IPS-NIHi7 (cell line): ENCODE measurements around the gene FAM171A1.
"Not testable (repeated sequence)": the region's sequence is repeated elsewhere in the genome, so short reads cannot be mapped to it uniquely, and the experiment has no call there.

Source experiments
- DNase-seq: peaks from one replicate; pipeline ENCODE4 v3.0.0; 2012; ENCODE audit warnings: mixed read lengths; ENCODE audit errors: extremely low spot score

The FAM171A1 gene

DNA sequence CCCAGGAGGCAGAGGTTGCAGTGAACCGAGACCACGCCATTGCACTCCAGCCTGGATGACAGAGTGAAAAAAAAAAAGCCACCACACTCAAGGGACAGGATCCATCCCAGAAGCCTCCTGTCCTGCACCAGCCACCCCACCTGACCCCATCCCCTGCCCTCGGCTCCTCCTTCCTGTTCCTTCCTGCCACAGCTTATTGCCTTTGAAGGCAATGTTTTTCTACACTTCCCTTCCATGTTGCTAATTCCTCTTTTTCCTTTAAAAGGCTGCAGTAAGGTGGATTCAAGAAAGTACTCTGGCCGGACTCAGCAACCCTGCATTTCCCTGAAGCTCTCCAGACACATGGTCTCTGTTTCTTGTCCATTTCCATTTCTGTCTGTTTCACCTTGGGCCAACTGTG lies 80.9 kb downstream of the FAM171A1 start:
- DNase-seq, result no peak

DNA sequence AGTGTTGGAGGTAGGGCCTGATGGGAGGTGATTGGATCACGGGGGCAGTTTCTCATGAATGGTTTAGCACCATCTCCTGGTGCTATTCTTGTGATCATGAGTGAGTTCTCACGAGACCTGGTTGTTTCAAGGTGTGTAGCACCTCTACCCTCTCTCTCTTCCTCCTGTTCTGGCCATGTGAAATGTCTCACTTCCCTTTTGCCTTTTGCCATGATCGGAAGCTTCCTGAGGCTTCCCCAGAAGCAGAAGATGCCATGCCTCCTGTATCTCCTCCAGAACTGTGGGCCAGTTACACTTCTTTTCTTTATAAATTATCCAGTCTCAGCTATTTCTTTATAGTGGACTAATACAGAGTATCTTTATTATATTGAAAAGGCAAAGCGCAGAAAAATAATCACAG lies 90.1 kb downstream of the FAM171A1 start:
- DNase-seq, result no peak

DNA sequence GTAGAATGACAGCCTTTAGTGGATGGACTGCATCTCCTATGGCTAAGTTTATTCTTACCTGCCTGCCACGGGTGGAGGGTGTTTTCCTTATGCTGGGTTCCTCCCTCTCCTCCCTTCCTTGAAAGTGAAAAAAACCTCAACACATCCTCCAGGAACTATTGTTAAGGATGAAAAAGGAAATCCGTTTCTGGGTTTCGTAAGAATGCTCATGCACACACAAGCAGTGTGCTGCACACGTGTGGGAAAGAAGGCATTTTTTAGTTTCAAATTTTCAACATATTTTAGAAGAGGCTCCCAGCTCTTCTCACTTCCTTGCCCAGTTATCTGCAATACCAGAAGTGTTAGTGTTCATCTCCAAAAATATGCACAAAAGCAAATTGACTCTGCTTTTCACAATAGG lies 90.6 kb downstream of the FAM171A1 start:
- no peak for DNase-seq

DNA sequence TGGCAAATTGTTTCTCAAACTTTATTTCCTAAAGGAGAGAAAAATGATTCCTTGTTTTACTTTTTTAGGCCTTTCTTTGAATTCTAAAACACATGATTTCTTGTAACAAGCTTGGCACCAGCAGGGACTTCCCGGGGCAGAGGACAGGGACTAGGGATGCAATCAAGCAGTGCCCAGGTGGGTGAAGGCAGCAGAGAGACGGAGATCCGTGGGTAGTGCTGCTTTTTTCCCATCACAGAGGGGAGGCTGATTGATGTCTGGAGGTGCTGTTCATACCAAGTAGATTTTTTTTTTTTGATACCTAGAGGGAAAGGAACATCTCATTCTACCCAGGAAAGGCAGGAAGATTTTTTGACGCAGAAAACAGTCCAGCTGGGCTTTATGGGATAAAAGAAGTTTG lies 91.9 kb downstream of the FAM171A1 start:
- DNase-seq, result no peak

DNA sequence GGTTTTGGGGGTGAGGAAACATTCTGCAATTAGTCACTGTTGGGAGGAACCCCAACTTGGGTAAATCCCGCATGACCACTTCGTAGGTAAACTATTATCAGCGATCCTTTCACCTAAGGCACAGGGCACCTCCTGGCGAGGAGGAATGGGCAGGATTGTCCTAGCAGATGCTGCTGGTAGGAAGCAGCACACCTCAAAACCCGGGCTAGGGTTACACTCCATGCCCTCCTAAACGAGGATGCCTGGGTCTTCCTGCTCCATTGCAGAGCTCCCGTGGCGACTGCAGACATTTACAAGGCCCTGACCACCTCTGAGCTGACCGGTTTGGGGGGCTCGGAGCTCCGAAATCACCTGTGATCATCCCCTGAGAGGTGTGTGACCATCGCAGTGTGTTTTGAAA lies 92.3 kb downstream of the FAM171A1 start:
- no peak for DNase-seq

DNA sequence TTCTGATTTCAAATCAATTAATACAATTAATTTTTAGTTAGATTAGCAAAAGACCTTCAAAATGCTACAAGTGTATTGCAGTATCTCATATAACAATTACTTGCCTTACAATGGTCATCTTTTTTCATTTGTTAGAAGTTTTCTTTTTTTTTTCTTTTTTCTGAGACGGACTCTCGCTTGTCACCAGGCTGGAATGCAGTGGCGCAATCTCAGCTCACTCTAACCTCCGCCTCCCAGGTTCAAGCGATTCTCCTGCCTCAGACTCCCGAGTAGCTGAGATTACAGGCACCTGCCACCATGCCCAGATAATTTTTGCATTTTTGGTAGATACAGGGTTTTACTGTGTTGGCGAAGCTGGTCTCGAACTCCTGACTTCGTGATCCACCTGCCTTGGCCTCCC lies 95.0 kb downstream of the FAM171A1 start:
- DNase-seq, result not testable (repeated sequence)

DNA sequence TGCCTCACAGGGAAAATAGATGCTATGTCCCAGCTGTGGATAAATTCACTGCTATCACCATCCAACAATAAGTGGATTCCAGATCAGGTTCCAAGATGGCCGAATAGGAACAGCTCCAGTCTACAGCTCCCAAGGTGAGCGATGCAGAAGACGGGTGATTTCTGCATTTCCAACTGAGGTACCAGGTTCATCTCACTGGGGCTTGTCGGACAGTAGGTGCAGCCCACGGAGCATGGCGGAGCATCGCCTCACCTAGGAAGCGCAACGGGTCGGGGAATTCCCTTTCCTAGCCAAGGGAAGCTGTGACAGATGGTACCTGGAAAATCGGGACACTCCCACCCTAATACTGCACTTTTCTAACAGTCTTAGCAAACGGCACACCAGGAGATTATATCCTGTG lies 101.3 kb downstream of the FAM171A1 start:
- not testable (repeated sequence) for DNase-seq

DNA sequence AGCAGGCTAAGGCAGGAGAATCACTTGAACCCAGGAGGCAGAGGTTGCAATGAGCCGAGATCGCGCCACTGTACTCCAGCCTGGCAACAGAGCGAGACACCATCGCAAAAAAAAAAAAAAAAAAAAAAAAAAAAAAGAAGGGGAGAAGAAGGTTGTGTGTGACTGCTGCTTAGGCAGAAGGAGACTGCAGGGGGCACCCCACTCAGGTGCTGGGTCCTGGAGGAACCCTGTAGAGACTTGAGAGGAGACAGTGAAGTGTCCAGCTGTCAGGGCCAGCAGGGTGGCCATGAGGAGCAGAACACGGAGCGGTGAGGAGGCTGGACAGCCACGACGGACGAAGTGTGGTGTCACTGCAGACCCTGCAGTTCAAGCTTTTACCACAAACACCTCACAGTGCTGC lies 103.6 kb downstream of the FAM171A1 start:
- DNase-seq, result no peak

DNA sequence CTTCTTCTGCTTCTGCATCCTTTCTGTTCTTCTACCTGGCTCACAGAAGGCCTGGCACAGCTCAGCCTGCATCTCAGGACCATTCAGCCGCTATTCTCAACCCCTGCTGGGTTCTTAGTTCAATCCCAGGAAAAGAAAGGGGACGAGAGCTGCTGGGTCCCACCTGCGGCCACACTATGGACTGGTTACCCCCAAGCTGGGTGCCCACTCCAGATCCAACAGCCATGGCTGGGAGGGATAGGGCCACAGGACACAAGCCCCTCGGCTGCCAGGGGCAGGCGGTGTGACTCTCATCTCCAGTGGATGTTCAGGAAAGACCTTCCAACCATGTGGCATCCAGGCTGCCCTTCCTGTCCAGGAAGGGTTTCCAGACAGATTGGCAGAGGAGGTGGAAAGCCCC lies 105.0 kb downstream of the FAM171A1 start:
- DNase-seq, result no peak

DNA sequence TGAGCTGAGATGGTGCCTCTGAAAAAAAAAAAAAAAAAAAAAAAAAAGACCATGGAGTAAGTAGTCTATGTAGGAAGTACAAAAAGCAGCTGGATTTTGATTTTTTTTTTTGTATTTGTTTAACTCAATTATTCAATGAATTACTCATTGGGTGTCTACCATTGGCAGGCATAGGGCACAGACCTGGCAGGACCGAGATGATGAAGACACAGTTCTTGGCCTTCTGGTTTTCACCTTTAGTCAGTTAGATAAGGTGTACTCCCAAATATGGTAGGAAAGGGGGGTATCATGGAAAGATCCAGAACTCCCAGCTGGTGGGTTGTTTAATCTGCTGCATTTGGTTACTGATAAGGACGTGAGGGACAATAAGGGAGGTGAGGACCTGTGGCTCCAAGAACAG lies 105.5 kb downstream of the FAM171A1 start:
- no peak for DNase-seq

DNA sequence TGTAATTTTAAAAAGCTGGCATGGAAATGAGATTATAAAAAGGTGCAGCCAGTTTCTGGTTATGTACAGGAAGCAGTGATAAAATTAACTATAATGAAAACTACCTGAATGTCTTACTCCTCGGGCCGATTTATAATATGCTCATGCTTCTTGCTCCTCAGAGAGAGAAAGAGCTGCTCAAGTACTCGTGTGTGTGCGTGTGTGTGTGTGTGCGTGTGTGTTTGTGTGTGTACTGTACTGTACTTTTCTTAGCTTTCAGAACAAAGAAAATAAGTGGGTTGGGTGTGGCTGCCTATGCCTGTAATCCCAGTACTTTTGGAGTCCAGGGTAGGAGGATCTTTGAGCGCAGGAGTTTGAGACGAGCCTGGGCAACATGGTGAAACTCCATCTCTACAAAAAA lies 106.0 kb downstream of the FAM171A1 start:
- no peak for DNase-seq

DNA sequence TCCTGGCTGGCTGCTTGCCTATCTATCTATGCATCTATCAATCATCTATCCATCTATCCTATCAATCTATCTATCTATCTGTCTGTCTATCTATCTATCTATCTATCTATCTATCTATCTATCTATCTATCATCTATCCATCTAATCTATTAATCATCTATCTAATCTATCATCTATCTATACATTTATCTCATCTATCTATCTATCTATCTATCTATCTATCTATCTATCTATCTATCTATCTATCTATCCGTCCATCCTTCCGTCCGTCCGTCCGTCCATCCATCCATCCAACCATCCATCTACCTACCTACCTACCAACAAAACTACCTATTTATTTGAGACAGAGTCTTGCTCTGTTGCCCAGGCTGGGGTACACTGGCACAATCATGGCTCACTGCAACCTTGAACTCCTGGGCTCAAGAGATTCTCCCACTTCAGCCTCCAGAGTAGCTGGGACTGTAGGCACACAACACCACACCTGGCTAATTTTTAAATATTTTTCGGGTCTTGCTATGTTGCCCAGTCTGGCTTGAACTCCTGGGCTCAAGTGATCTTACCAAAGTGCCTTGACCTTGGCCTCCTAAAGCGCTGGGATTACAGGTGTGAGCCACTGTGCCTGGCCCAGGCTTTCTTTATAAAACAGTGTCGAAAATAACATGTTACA lies 107.3 kb downstream of the FAM171A1 start:
- DNase-seq, result no peak

DNA sequence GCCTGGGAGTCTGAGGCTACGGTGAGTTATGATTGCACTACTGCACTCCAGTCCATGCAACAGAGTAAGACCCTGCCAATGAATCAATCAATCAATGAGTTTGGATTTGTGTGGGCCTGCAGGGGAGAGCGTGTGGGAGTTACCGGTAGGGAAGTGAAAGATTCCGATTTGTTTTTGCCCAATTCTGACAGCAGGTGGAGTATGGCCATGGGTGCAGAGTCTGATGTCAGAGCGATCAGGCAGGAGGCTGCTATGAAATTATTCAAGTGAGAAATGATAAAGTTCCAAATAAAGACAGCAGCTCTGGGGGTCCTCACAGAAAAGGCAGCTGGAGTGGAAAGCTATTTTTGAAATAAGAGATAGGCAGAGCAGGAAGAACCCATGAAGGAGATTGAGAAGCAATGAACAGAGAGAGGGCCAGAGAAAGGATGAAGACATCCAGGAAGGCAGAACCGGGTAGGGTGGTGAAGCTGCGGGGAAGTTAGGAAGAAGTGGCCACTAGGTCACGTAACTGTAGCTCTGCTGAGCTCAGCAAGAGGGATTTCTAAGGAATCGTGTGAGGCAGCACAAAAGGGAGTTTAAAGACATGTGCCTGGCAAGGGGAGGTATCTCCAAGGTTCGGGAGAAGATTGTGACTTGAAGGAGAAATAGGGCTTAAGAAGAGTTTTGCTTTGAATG lies 108.9 kb downstream of the FAM171A1 start:
- no peak for DNase-seq

DNA sequence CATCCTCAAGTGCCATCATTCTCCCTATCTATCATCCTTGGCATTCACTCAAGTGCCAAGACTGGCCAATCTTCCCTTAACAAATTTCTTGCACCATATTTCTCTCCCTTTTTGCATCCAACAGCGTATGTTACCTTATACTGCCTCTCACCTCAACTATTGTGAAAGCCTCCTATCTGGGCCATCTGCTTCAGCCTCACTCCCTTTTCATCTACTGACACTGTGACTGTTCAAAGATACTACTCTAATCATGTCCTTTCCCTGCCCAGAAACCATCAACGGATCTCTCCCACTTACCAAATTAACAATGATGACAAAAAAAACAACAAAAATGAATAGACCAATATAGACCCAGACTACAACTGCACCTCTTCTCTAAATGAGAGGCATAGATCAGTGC lies 112.0 kb downstream of the FAM171A1 start:
- DNase-seq, result no peak

DNA sequence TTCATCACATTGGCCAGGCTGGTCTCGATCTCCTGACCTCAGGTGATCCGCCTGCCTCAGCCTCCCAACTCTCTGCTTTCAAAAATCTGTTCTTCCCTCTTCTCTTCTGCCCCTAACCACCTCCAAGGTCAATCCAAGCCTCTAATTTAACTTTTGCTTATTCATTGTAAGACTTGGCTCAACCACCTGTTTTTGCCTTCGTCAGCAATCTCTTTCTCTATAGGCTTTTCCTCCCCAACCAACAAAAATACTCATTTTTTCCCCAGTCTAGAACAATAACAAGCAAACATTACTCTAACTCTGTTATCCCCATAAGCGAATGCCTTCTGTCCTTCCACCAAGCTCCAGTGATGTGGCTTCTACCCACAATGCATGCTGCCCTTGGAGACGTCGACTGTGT lies 112.8 kb downstream of the FAM171A1 start:
- DNase-seq, result no peak

DNA sequence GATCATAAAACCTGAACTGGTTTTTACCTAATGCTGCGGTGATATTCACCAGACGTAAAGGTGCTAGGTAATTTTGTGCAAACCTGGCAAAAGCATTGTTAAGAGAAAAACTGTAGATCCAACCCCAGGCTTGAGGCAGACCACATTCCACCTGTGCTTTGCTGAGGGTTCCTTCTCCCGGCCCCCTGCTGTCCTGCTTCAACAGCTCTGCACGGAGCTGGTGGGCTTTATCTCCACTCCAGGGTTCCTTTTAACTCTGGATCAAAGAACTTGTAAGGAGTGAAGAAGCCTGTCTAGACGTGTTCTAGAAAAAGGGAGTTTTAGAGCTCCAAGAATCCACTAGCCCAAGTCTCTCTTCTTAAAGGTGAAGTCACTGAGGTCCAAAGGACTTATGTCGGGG lies 115.1 kb downstream of the FAM171A1 start:
- no peak for DNase-seq

DNA sequence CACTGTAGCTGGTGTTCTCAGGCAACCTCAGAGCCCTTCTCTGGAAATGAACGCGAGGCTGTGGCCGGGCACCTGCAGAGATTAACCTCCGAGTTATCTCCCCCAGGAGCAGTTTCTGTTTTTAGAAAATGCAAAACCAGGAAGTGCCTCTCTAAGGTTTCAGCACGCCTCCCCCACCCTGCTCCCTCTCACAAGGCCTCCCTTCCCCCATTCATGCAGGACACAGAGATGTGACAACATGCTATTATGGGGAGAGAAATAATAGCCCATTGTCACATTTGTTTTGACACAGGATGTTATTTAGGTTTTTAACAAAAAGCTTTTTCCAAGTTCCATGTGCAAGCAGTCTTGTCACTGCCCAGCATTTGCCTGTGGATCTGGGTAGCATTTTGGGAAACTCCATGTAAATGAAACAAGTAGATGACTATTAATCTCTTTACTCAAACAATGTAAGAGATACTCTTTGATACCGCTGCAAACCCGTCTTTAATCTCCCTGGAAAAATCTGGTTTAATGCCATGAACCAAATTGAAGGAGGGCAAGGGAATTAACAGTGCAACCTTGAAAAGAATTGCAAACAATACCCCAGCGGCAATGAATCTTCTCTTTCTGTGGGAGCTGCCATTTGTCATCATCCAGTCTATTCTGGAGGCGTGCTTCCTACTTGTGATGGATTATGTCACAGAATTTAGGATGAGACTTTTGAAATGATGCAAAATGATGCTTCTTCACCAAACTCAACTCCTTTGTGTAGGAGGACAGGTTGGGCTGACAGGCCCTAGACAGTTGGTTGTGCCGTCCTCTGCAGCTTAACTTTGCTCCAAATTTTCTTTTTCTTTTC lies 116.1 kb downstream of the FAM171A1 start:
- DNase-seq, result peak; percentile 55

DNA sequence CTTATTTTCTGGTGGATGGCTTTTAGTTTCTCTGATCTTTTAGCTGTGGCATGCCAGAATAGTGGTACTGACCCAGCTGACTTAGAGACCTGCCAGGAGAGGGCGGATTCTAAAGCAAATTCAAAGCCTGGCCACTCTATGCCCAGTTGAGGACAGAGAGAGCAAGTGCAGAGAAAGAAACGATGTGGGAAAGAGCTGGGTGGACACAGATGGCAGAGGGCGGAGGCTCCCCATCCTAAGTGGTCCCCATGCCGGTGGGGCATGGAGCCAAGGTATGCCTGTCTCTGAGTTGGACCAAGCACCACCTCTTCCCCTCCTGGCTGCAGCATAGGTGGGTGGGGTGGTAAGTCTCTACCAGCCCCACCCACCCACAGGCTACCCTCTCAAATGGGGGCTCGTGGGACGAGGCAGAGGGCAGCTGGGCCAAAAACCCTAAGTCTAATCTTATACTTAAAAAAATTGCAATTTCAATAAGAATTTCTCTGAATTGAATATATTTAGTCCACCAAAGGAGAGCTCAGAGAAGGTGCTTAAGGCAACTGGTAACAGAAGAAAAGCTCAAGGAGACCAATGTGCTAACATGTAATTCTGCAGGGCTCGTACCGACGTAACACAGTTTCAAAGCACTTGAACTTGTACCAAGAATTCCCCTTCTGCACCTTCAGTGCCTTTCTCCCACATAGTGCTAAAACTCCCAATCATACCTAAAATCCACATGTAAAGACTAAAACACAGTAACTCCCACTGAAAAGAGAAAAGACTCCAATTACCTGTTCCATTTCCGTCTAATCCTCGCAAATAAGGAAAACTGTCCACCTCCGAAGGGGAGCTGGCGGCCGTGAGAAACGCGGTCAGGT lies 116.9 kb downstream of the FAM171A1 start:
- no peak for DNase-seq

DNA sequence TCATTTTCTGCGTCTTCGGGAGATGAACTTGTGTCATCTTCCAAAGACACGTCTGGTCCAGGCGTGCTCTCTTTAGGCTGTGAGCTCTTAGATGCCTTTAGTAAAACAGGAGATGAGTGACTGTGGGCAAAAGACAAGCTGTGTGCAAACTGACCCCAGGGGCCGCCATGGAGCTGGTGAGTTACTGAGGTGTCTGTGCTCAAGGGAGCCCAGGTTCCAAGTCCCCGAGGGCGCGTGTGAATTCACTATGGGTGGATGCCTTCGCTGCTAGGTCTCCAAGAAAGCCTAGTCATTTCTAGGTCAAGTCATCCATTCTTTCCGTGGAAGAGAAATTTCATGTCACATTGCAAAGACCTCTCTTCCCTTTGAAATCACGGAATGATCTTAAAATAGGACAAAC lies 118.7 kb downstream of the FAM171A1 start:
- no peak for DNase-seq

DNA sequence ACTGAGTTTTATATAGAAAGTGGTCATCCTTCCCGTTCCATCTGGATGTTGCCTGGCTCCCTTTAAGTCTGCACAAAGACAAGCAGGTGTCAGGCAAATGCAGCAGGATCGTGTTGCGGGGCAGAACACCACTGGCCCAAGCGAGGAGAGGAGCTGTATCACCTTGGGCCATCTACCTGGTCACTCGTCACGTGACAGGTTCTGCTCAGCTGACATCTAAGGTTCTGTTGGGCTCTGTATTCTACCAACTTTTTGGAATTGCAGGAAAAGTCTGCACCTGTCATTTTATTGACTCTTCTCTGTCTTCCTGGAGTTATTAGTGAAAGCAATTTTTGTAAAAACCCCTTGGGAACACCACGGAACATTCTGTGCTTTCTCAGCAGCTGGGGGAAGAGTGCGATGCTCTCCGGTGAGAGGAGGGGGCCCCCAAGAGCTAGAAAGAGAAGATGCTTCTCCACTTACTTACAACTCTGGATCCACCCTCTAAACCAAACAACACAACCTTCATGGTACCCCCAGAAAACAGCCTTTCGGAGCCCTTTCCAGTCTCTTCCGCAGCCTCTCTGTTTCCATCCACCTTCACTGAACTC lies 119.2 kb downstream of the FAM171A1 start:
- DNase-seq, result no peak

DNA sequence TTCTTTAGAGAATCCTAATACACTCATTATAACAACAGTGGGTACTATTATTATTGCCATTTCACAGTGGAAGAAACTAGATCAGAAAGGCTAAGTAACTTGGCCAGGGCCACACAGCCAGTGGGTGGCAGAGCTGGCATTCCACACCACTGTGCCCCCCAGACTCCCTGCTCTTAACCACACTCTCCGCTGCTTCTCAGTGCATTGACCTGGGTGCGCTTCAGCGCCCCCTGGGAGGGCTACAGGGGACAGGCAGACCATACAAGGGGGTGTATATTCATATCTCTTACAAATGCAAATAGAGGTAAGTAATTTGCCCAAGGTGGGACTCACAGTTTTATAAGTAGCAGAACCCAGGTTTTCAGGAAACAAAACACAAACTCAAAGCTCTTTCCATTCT lies 125.6 kb downstream of the FAM171A1 start:
- DNase-seq, result peak; percentile 33
